Heart left ventricle (tissue), 16 donors: ENCODE results near the gene HIRIP3. TPM values are rescaled to one million over a fixed set of nuclear protein-coding genes. Genes with fewer than 3 reads are reported as not detected.
"Not testable (repeated sequence)": the region's sequence is repeated elsewhere in the genome, so short reads cannot be mapped to it uniquely, and the experiment has no call there.

Source experiments
- ATAC-seq, 4 donors: fragments of 200-7000 bp; cut with Tn5 transposase; one replicate each; pipeline ENCODE4 v1.9.1; 2020 to 2022; ENCODE audit warnings: moderate library complexity in 4 of 4, mild to moderate bottlenecking in 3 of 4, moderate number of reproducible peaks in 1 of 4
- DNase-seq, 5 donors: peaks; one replicate each; pipeline ENCODE4 v3.0.0-alpha.2; 2020
- H3K27ac ChIP-seq, 12 donors: fragments of 200-600 bp; sonication (generic) in 4 of 12; one replicate each; pipeline versions ENCODE4 v1.5.0 to v1.8.0; 2016 to 2022; ENCODE audit warnings: mild to moderate bottlenecking in 2 of 12
- H3K27me3 ChIP-seq, 9 donors: fragments of 200-600 bp; sonication (generic) in 2 of 9; one replicate each; pipeline versions ENCODE4 v1.5.1 to v1.8.0; 2016 to 2022; ENCODE audit warnings: mild to moderate bottlenecking in 3 of 9
- H3K36me3 ChIP-seq, 9 donors: fragments of 200-600 bp; sonication (generic) in 2 of 9; one replicate each; pipeline versions ENCODE4 v1.5.0 to v1.8.0; 2018 to 2022; ENCODE audit warnings: mild to moderate bottlenecking in 2 of 9
- H3K4me1 ChIP-seq, 12 donors: fragments of 200-600 bp; sonication (generic) in 4 of 12; one replicate each; pipeline versions ENCODE4 v1.5.0 to v1.8.0; 2016 to 2022; ENCODE audit warnings: mild to moderate bottlenecking in 3 of 12
- H3K4me3 ChIP-seq, 12 donors: fragments of 200-600 bp; sonication (generic) in 4 of 12; one replicate each; pipeline versions ENCODE4 v1.5.0 to v1.8.0; 2017 to 2022; ENCODE audit warnings: mild to moderate bottlenecking in 9 of 12, moderate library complexity in 4 of 12
- H3K9me3 ChIP-seq, 12 donors: fragments of 200-600 bp; sonication (generic) in 4 of 12; one replicate each; pipeline versions ENCODE4 v1.5.0 to v1.8.0; 2016 to 2022; ENCODE audit warnings: mild to moderate bottlenecking in 1 of 12
- POLR2A ChIP-seq, 2 donors: fragments of 450-650 bp; IDR thresholded peaks; one replicate each; pipeline ENCODE4 v1.6.1; 2017; ENCODE audit warnings: antibody characterized with exemption in 2 of 2, mild to moderate bottlenecking in 2 of 2, moderate library complexity in 2 of 2
- WGBS, 4 donors: extraction: QIAGEN DNeasy Blood & Tissue Kit in 2 of 4; methylation state at CpG; one replicate each; pipeline versions ENCODE4 v1.1.5 to v1.1.7; 2013 to 2018; 5-methylcytosine and 5-hydroxymethylcytosine counted together
- intact Hi-C, 10 donors: fragments of 100-400 bp; cut with DNase I; formaldehyde crosslinking; loops; one replicate each; pipeline versions ENCODE4 v1.11.1 to v1.14.2; 2022
- polyA plus RNA-seq, 2 donors: library from polyadenylated mRNA; stranded (reverse); fragments of 200-250 nt; gene quantifications; one replicate each; pipeline ENCODE4 v1.2.3, GENCODE V29; 2013
- total RNA-seq, 9 donors: library from RNA; depleted of rRNA in 2 of 9; stranded (reverse); fragments of >200 nt in 2 of 9; fragmentation: NEBNext Ultra II Directional in 3 of 9; extraction: Animal tissue kit (Norgen Biotek cat#: 25700) in 3 of 9; gene quantifications; one replicate each; pipeline versions ENCODE4 v1.1.0 to v1.2.4, GENCODE V29; 2016 to 2023
- TF ChIP-seq, protein P1 (sequence below), 12 donors: fragments of 200-600 bp; sonication (generic) in 4 of 12; IDR thresholded peaks; one replicate each; pipeline versions ENCODE4 v1.5.0 to v1.8.0; 2018 to 2022; ENCODE audit warnings: antibody characterized with exemption in 12 of 12, mild to moderate bottlenecking in 5 of 12
- donor health status: ischemic (EF 13 %, LVEDD 7.1; RV severe dilation, severe dysfunction).
- donor health status: healthy with polysubstance abuse.
- donor health status: DM: no; HTN: yes; CAD: no.
- donor health status: DM: no; HTN: no; CAD: no.
- donor health status: ischemic (EF 25% LVEDD 6.9; RV normal size, moderate dysfunction).
- donor health status: ischemic (EF 25% LVEDD 5.7; RV mildly dilated, moderate dysfunction).
- donor health status: healthy.
- donor health status: DM: yes; HTN: yes; CAD: no.
- donor health status: ischemic (EF 35%, LVEDD 5.7; RV mildly dilated, moderate dysfunction).
- donor health status: nonischemic (EF 11% LVEDD 7.7; RV severe dilation, severe dysfunction).
- donor health status: DM: yes; HTN: yes; CAD: no.
- donor health status: PGD.
- donor health status: ischemic (EF 29% LVEDD 5.4; RV normal size, mild dysfunction).
- donor health status: nonischemic (EF 23%, LVEDD 6.1; RV moderate dilation, normal function).

HIRIP3 gene
- total and polyA plus RNA-seq, 11 donors: 13.3 to 27.4 (median 17.6) TPM

DNA sequence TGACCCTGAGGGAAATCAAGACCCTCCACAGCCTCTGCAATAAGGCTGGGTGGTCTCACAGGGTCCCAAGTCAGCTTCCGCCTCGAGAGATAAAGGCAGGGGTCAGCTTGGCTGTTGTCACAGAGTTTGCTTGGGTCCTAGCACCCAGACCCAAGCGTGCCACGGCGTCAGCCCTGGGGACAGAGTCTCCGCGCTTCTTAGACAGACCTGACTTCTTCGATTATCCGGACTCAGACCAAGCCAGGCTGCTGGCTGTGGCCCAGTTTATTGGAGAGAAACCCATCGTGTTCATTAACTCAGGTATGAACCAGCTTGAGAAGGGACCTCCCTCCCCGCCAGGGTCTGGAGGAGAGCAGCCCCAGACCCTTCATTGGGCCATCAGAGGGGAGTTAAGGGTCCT is 28.2 kb upstream of the HIRIP3 start:
- no peak for TF ChIP-seq POLR2A (IDR thresholded peaks at IDR 0.05)
- TF ChIP-seq, protein P1, sequence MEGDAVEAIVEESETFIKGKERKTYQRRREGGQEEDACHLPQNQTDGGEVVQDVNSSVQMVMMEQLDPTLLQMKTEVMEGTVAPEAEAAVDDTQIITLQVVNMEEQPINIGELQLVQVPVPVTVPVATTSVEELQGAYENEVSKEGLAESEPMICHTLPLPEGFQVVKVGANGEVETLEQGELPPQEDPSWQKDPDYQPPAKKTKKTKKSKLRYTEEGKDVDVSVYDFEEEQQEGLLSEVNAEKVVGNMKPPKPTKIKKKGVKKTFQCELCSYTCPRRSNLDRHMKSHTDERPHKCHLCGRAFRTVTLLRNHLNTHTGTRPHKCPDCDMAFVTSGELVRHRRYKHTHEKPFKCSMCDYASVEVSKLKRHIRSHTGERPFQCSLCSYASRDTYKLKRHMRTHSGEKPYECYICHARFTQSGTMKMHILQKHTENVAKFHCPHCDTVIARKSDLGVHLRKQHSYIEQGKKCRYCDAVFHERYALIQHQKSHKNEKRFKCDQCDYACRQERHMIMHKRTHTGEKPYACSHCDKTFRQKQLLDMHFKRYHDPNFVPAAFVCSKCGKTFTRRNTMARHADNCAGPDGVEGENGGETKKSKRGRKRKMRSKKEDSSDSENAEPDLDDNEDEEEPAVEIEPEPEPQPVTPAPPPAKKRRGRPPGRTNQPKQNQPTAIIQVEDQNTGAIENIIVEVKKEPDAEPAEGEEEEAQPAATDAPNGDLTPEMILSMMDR (IDR thresholded peaks at IDR 0.05): no peak
- H3K27ac ChIP-seq: no peak overlapping the region
- H3K4me3 ChIP-seq: no peak overlapping the region
- ATAC-seq (no peak), DNase-seq (no peak)
- intact Hi-C loops: loop anchor here in 8 of 10 donors (5.0 to 10.0 kb wide), 6 partner anchors 159 to 326 kb away; partner anchors contain the start of gene CDIPT (in 3 of the 8)
- H3K27me3 ChIP-seq: peaks cover 0 to 29% (median 5%) of the 10 kb centered on the region in 9 donors
- H3K36me3 ChIP-seq: no peaks in the 10 kb centered on the region
- H3K4me1 ChIP-seq: peaks cover 0 to 13% (median 4%) of the 10 kb centered on the region in 12 donors
- WGBS, 4 donors: 81 to 85% (median 83%) methylated on average over 11 of the region's 11 CpGs
- no peaks in the 10 kb centered on the region for H3K9me3 ChIP-seq

DNA sequence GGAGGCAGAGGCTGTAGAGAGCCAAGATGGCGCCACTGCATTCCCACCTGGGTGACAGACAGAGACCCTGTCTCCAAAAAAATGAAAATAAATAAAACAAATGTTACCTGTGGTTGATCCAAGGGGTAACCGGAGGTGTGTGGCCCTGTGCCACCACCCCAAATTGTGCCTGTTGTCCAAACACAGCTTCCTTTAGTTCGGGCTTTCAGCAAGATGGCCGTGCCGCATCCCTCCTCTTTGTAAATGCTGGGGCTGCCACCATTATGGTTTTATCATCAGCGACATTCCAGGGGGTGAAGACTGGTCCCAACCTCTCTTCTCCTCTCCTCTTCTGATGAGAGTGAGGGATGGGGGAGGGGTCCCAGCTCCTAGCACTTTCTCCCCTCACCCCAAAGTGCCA is 27.5 kb upstream of the HIRIP3 start, which contains the start of gene C16orf92:
TSS of gene C16orf92 (plus strand) at position 312 of the 400 bp plus-strand sequence. CDS start 143 bp downstream, outside the sequence.
- peaks cover 0 to 25% (median 4%) of the 10 kb centered on the region in 9 donors for H3K27me3 ChIP-seq
- peaks cover 0 to 13% (median 4%) of the 10 kb centered on the region in 12 donors for H3K4me1 ChIP-seq
- TF ChIP-seq, protein P1 (IDR thresholded peaks at IDR 0.05): no peak
- no peak for TF ChIP-seq POLR2A (IDR thresholded peaks at IDR 0.05)
- ATAC-seq (no peak), DNase-seq (no peak)
- 74 to 84% (median 82%) methylated on average over 6 of the region's 6 CpGs for WGBS, 4 donors
- H3K4me3 ChIP-seq: no peak within 1 kb of the TSS
- intact Hi-C loops: loop anchor here in 8 of 10 donors (5.0 to 10.0 kb wide), 6 partner anchors 158 to 326 kb away; partner anchors contain the start of gene CDIPT (in 3 of the 8)
- no peak within 1 kb of the TSS for H3K27ac ChIP-seq
- no peaks in the 10 kb centered on the region for H3K36me3 ChIP-seq
- no peaks in the 10 kb centered on the region for H3K9me3 ChIP-seq

DNA sequence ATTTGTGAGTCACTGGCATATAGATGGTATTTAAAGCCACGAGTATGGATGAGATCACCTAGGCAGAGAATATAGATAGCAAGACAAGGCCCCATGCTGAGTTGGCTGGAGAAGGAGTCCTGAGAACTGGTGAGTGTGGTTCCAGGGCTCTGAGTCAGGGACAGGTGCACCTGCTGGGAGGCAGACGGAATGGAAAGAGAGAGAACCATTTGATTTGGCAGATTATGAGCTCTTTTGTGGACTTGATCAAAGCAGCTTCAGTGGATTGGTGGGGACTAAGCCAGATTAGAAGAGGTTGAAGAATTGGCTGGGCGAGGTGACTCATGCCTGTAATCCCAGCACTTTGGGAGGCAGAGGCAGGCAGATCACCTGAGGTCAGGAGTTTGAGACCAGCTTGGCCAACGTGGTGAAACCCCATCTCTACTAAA is 23.3 kb upstream of the HIRIP3 start:
- Histone ChIP-seq H3K4me3 (no peak overlapping the region), H3K27ac (no peak overlapping the region), H3K4me1 (peaks cover 0 to 13% (median 4%) of the 10 kb centered on the region in 12 donors), H3K9me3 (no peaks in the 10 kb centered on the region), H3K36me3 (no peaks in the 10 kb centered on the region), H3K27me3 (no peaks in the 10 kb centered on the region)
- 67 to 78% (median 72%) methylated on average over 4 of the region's 4 CpGs for WGBS, 4 donors
- ATAC-seq (no peak), DNase-seq (peak in 1 of 5 donors; percentile 0)
- no peak for TF ChIP-seq POLR2A (IDR thresholded peaks at IDR 0.05)
- TF ChIP-seq, protein P1 (IDR thresholded peaks at IDR 0.05): no peak
- intact Hi-C loops: no loop called here

DNA sequence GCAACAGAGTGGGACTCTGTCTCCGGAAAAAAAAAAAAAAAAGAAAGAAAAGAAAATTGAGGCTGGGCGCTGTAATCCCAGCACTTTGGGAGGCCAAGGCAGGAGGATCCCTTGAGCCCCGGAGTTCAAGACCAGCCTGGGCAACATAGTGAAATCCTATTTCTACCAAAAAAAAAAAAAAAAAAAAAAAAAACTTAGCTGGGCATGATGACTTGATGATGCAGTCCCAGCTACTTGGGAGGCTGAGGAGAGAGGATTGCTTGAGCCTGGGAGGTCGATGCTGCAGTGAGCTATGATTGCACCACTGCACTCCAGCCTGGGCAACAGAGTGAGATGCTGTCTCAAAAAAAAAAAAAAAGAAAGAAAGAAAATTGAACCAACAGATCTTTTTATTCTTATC is 22.5 kb upstream of the HIRIP3 start:
- H3K4me1 ChIP-seq: peaks cover 0 to 13% (median 4%) of the 10 kb centered on the region in 12 donors
- DNase-seq, ATAC-seq, H3K36me3 ChIP-seq, H3K4me3 ChIP-seq, H3K27me3 ChIP-seq, intact Hi-C loops, H3K27ac ChIP-seq, H3K9me3 ChIP-seq: not testable (repeated sequence)
- WGBS, 4 donors: 86 to 95% (median 90%) methylated on average over 4 of the region's 4 CpGs

DNA sequence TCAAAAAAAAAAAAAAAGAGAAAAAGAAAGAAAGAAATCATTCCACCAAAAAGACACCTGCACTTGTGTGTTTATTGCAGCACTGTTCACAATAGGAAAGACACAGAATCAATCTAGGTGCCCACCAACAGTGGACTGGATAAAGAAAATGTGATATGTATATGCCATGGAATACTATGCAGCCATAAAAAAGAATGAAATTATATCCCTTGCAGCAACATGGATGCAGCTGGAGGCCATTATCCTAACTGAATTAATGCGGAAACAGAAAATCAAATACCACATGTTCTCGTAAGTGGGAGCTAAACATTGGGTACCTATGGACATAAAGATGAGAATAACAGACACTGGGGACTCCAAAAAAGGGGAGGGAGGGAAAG is 21.9 kb upstream of the HIRIP3 start:
- no peaks in the 10 kb centered on the region for H3K9me3 ChIP-seq
- ATAC-seq (no peak), DNase-seq (no peak)
- TF ChIP-seq POLR2A (IDR thresholded peaks at IDR 0.05): no peak
- TF ChIP-seq, protein P1 (IDR thresholded peaks at IDR 0.05): no peak
- 96 to 98% (median 97%) methylated on average over 2 of the region's 2 CpGs for WGBS, 4 donors
- H3K4me1 ChIP-seq: peaks cover 0 to 13% (median 4%) of the 10 kb centered on the region in 12 donors
- peaks cover 0 to 5% (median under 1%) of the 10 kb centered on the region in 9 donors for H3K27me3 ChIP-seq
- no peak overlapping the region for H3K27ac ChIP-seq
- H3K36me3 ChIP-seq: no peaks in the 10 kb centered on the region
- intact Hi-C loops: no loop called here
- no peak overlapping the region for H3K4me3 ChIP-seq
